ENCODE results near the gene NBAS. TPM values are rescaled to one million over a fixed set of nuclear protein-coding genes. Genes with fewer than 3 reads are reported as not detected.
A peak's percentile ranks its signal among the peaks of the same experiment; 100 is the strongest.

The NBAS gene
- total and polyA plus RNA-seq, 2 of the 13 experiments (the other 11 are each of a cell fraction or from before 2014, with no cell fraction given) = 33.6 to 58.7 TPM

DNA sequence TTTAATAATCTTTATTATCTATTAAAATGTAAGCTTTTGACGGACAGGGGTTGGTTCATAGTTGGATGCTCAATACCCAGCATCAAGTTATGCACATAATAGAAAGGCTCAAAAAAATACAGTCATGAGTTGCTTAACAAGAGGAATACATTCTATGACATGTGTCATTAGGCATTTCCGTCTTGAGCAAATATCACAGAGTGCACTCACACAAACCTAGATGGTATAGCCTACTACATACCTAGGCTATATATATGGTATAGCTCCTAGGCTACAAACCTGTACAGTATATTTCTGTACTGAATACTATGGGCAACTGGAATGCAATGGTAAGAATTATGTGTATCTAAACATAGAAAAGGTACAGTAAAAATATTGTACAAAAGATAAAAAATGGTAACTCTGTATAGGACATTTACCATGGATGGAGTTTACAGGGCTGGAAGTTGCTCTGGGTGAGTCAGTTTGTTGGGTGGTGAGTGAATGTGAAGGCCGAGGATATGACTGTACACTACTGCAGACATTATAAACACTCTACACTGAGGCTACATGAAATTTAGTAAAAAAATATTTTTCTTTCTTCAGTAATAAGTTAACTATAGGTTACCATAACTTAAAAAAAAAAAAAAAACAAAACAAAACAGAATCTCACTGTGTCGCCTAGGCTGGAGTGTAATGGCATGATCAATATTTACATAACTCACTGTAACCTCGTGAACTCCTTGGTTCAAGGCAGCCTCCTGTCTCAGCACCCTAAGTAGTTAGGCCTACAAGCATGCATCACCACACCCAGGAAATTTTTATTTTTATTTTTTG lies 201.2 kb downstream of the NBAS start (continued):
- TF ChIP-seq, protein P1, sequence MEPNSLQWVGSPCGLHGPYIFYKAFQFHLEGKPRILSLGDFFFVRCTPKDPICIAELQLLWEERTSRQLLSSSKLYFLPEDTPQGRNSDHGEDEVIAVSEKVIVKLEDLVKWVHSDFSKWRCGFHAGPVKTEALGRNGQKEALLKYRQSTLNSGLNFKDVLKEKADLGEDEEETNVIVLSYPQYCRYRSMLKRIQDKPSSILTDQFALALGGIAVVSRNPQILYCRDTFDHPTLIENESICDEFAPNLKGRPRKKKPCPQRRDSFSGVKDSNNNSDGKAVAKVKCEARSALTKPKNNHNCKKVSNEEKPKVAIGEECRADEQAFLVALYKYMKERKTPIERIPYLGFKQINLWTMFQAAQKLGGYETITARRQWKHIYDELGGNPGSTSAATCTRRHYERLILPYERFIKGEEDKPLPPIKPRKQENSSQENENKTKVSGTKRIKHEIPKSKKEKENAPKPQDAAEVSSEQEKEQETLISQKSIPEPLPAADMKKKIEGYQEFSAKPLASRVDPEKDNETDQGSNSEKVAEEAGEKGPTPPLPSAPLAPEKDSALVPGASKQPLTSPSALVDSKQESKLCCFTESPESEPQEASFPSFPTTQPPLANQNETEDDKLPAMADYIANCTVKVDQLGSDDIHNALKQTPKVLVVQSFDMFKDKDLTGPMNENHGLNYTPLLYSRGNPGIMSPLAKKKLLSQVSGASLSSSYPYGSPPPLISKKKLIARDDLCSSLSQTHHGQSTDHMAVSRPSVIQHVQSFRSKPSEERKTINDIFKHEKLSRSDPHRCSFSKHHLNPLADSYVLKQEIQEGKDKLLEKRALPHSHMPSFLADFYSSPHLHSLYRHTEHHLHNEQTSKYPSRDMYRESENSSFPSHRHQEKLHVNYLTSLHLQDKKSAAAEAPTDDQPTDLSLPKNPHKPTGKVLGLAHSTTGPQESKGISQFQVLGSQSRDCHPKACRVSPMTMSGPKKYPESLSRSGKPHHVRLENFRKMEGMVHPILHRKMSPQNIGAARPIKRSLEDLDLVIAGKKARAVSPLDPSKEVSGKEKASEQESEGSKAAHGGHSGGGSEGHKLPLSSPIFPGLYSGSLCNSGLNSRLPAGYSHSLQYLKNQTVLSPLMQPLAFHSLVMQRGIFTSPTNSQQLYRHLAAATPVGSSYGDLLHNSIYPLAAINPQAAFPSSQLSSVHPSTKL (CRISPR knock-in tag; IDR thresholded peaks at IDR 0.05) = peak; percentile 79
- TF ChIP-seq ARNT (IDR thresholded peaks at IDR 0.05) (no peak), ZNF816 (CRISPR knock-in tag; IDR thresholded peaks at IDR 0.05; ENCODE audit: borderline replicate concordance) (no peak), NR2F6 (IDR thresholded peaks at IDR 0.05) (peak; percentile 63; the same call in 1 of the 2 replicates), NR2F6 (CRISPR knock-in tag; IDR thresholded peaks at IDR 0.05) (peak; percentile 52), NCOR1 (IDR thresholded peaks at IDR 0.05; ENCODE audit: borderline replicate concordance, low read length) (peak; percentile 28; the same call in 1 of the 2 replicates), MLLT10 (CRISPR knock-in tag; IDR thresholded peaks at IDR 0.05) (no peak), HMG20A (CRISPR knock-in tag; IDR thresholded peaks at IDR 0.05; ENCODE audit: borderline replicate concordance) (peak; percentile 38; the same call in 1 of the 2 replicates), ZNF224 (CRISPR knock-in tag; IDR thresholded peaks at IDR 0.05) (no peak), IRX3 (CRISPR knock-in tag; IDR thresholded peaks at IDR 0.05; ENCODE audit: borderline replicate concordance, low read depth) (no peak), ZBTB38 (CRISPR knock-in tag; IDR thresholded peaks at IDR 0.05) (no peak), ELF4 (CRISPR knock-in tag; IDR thresholded peaks at IDR 0.05; ENCODE audit: borderline replicate concordance) (no peak), ZNF20 (CRISPR knock-in tag; IDR thresholded peaks at IDR 0.05) (no peak), ZNF775 (CRISPR knock-in tag; IDR thresholded peaks at IDR 0.05; ENCODE audit: borderline replicate concordance) (no peak), ZNF235 (CRISPR knock-in tag; IDR thresholded peaks at IDR 0.05; ENCODE audit: borderline replicate concordance) (no peak), ZNF263 (CRISPR knock-in tag; IDR thresholded peaks at IDR 0.05) (no peak), SMC3 (IDR thresholded peaks at IDR 0.05; ENCODE audit: low read length) (no peak), ZFX (CRISPR knock-in tag; IDR thresholded peaks at IDR 0.05; ENCODE audit: low read depth) (peak; percentile 50; the same call in 1 of the 2 replicates), ZNF777 (CRISPR knock-in tag; IDR thresholded peaks at IDR 0.05) (no peak), RFXANK (CRISPR knock-in tag; IDR thresholded peaks at IDR 0.05) (no peak), ZBTB3 (CRISPR knock-in tag; IDR thresholded peaks at IDR 0.05; ENCODE audit: borderline replicate concordance, low read depth) (no peak), SNRNP70 (IDR thresholded peaks at IDR 0.05; ENCODE audit: low read depth, low read length) (no peak), RXRB (CRISPR knock-in tag; IDR thresholded peaks at IDR 0.05; ENCODE audit: borderline replicate concordance) (peak; percentile 56; the same call in 1 of the 2 replicates), ZKSCAN1 (IDR thresholded peaks at IDR 0.05; ENCODE audit: low read length) (no peak), CC2D1A (CRISPR knock-in tag; IDR thresholded peaks at IDR 0.05) (no peak)
- TF ChIP-seq, protein P2, sequence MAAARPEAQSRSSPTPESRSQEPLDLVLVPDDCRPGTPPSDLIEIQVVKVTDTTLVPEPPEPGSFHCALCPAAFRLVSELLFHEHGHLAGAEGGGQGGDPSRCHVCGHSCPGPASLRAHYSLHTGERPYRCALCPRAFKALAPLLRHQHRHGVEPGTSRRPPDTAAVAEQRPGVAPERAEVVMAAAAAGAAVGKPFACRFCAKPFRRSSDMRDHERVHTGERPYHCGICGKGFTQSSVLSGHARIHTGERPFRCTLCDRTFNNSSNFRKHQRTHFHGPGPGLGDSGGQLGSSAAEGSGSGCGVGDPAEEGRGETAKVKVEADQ (CRISPR knock-in tag; IDR thresholded peaks at IDR 0.05; ENCODE audit: borderline replicate concordance) = no peak
- TF ChIP-seq, protein P3, sequence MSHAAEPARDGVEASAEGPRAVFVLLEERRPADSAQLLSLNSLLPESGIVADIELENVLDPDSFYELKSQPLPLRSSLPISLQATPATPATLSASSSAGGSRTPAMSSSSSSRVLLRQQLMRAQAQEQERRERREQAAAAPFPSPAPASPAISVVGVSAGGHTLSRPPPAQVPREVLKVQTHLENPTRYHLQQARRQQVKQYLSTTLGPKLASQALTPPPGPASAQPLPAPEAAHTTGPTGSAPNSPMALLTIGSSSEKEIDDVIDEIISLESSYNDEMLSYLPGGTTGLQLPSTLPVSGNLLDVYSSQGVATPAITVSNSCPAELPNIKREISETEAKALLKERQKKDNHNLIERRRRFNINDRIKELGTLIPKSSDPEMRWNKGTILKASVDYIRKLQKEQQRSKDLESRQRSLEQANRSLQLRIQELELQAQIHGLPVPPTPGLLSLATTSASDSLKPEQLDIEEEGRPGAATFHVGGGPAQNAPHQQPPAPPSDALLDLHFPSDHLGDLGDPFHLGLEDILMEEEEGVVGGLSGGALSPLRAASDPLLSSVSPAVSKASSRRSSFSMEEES (CRISPR knock-in tag; IDR thresholded peaks at IDR 0.05) = no peak

Data from HepG2 (cell line).